HL-60 (cell line): Measurements from ENCODE around the gene SHOC2.

ENCODE experiments used
- CTCF ChIP-seq: IDR thresholded peaks from one replicate; pipeline ENCODE4 v1.5.1; 2011; ENCODE audit warnings: low read length, control low read depth, inconsistent platforms; ENCODE audit not compliant: insufficient read depth
- GABPA ChIP-seq: IDR thresholded peaks from 2 replicates; pipeline ENCODE4 v1.6.1; 2012; ENCODE audit warnings: low read depth
- POLR2AphosphoS5 ChIP-seq: IDR thresholded peaks from 2 replicates; pipeline ENCODE4 v1.6.1; 2012; ENCODE audit warnings: low read depth
- REST ChIP-seq: IDR thresholded peaks from 2 replicates; pipeline ENCODE4 v1.6.1; 2012; ENCODE audit warnings: low read depth; ENCODE audit not compliant: insufficient replicate concordance
- SPI1 ChIP-seq: IDR thresholded peaks from 2 replicates; pipeline ENCODE4 v1.6.1; 2012; ENCODE audit warnings: low read depth, mild to moderate bottlenecking, borderline replicate concordance

GRCh38 chr10:110876788-110877187, 42.6 kb upstream of the SHOC2 start:
- TF ChIP-seq CTCF: no peak
- TF ChIP-seq GABPA: no peak
- TF ChIP-seq REST: no peak
- no peak for TF ChIP-seq POLR2AphosphoS5
- TF ChIP-seq SPI1: no peak
